PC-9 (cell line): Measurements from ENCODE around the gene DLGAP4. TPM values are rescaled to one million over a fixed set of nuclear protein-coding genes. Genes with fewer than 3 reads are reported as not detected.
A peak's percentile ranks its signal among the peaks of the same experiment; 100 is the strongest.

Source experiments
- BruUV-seq: library from RNA; stranded (reverse); fragments of 400-500 nt; replicated peaks from 2 replicates; lab custom pipeline; 2021; lab: Mats Ljungman, UMichigan
- CTCF ChIA-PET: fragments of 300-600 bp; sonication (Branson Sonifier 250); formaldehyde crosslinking; loops from one replicate; lab custom pipeline; 2022; ENCODE audit warnings: antibody characterized with exemption; lab: Charles Lee
- POLR2A ChIA-PET: fragments of 300-600 bp; sonication (Branson Sonifier 250); formaldehyde crosslinking; loops from one replicate; lab custom pipeline; 2022; ENCODE audit warnings: antibody characterized with exemption; ENCODE audit not compliant: unreplicated experiment; lab: Charles Lee
- DNase-seq, 2 experiments: peaks; one replicate each; pipeline versions ENCODE4 v3.0.0 to v3.0.0-alpha.2; 2015 to 2022; ENCODE audit warnings: mixed read lengths in 1 of 2
- H2AFZ ChIP-seq: fragments of 200-600 bp; sonication (generic); 2 replicates; pipeline ENCODE4 v1.8.1; 2017; ENCODE audit warnings: antibody characterized with exemption
- H3F3A ChIP-seq: fragments of 200-600 bp; sonication (generic); 2 replicates; pipeline ENCODE4 v1.8.1; 2017; ENCODE audit warnings: antibody characterized with exemption, mild to moderate bottlenecking, low read depth; ENCODE audit not compliant: insufficient read depth
- H3K27ac ChIP-seq: fragments of 200-600 bp; sonication (generic); 2 replicates; pipeline ENCODE4 v1.6.1; 2016; ENCODE audit warnings: mixed run types
- H3K27me3 ChIP-seq: fragments of 200-600 bp; sonication (generic); 2 replicates; pipeline ENCODE4 v1.6.1; 2016; ENCODE audit warnings: low read depth, mixed run types; ENCODE audit not compliant: insufficient read depth
- H3K36me3 ChIP-seq: fragments of 200-600 bp; sonication (generic); 2 replicates; pipeline ENCODE4 v1.6.1; 2016; ENCODE audit warnings: low read depth, mixed run types
- H3K4me1 ChIP-seq: fragments of 200-600 bp; sonication (generic); replicated peaks from 2 replicates; pipeline ENCODE4 v1.6.1; 2016; ENCODE audit warnings: mixed run types; ENCODE audit not compliant: insufficient read depth
- H3K4me2 ChIP-seq: fragments of 200-600 bp; sonication (generic); 2 replicates; pipeline ENCODE4 v1.6.1; 2017; ENCODE audit warnings: mixed run types
- H3K4me3 ChIP-seq: fragments of 200-600 bp; sonication (generic); 2 replicates; pipeline ENCODE4 v1.6.1; 2016; ENCODE audit warnings: mixed run types
- H3K79me2 ChIP-seq: fragments of 200-600 bp; sonication (generic); 2 replicates; pipeline ENCODE4 v1.6.1; 2017; ENCODE audit warnings: low read depth, mixed run types
- H3K9me2 ChIP-seq: fragments of 200-600 bp; sonication (generic); 2 replicates; pipeline ENCODE4 v1.8.1; 2017; ENCODE audit warnings: mild to moderate bottlenecking; ENCODE audit not compliant: insufficient read depth
- H3K9me3 ChIP-seq: fragments of 200-600 bp; sonication (generic); 2 replicates; pipeline ENCODE4 v1.8.1; 2016; ENCODE audit warnings: low read depth; ENCODE audit not compliant: insufficient read depth
- H4K20me1 ChIP-seq: fragments of 200-600 bp; sonication (generic); 2 replicates; pipeline ENCODE4 v1.8.1; 2017; ENCODE audit not compliant: insufficient read depth
- EZH2 ChIP-seq: fragments of 200-600 bp; sonication (generic); IDR thresholded peaks from 2 replicates; pipeline ENCODE4 v1.8.0; 2017; ENCODE audit warnings: antibody characterized with exemption, low read depth
- intact Hi-C: fragments of 100-400 bp; cut with micrococcal nuclease; formaldehyde crosslinking; loops from one replicate; pipeline ENCODE4 v1.10.0; 2022; ENCODE audit not compliant: unreplicated experiment
- total RNA-seq: library from RNA; stranded (reverse); gene quantifications from 2 replicates; pipeline ENCODE4 v1.2.3, GENCODE V29; 2021
- TF ChIP-seq, protein P1 (sequence below): fragments of 200-600 bp; sonication (generic); conservative IDR thresholded peaks from 2 replicates; pipeline ENCODE4 v1.6.1; 2017; ENCODE audit warnings: mixed run types, antibody characterized with exemption, mild to moderate bottlenecking, moderate library complexity

The DLGAP4 gene
- total RNA-seq, 1 experiment from 2014 or later, result 62.6 TPM

DNA sequence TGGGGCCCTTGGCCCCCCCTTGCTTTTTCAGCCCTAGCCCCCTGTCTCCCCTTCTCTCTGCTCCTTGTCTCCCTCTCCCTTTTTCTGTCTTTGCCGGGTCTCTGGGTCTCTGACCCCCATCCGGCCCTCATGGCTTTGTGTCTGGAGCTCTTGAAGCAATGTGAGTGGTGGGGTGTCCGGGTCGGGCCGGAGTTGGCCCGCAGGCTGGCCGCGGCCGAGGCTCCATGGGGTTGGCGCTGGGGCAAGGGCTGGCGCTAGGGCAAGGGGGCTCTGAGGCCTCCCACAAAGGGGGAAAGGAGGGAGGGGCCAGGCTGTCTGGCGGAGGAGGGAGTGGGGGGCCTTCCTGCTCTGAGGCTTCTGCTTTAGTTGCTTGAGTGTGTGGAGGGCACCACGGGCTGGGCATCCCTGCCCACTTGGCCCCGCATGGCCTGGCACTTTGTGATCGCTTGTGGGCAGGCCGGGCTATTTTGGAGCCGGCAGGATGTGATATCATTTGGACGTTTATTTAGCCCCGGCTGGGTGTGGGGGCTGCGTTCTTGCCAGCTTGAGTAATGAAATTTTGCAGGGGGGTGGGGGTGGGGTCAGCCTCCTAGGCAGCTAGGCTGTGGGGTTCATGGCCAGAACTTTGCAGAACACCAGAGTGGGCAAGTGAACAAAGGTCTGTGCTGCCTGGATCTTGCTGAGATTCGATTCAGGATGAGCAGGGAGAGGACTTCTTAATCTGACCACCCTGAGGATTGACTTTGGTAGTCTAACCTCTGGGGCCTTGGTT is 156.5 kb downstream of the DLGAP4 start:
- H3K4me1 ChIP-seq, result peaks cover 54% of the 10 kb centered on the region
- intact Hi-C loops, result loop anchor here (5.0 kb wide), 1 partner anchor 145 kb away; the partner anchor contains the start of gene RAB5IF
- H3K4me3 ChIP-seq, result peak overlapping the region; percentile 93
- H3K27ac ChIP-seq, result no peak overlapping the region
- peak overlapping the region; percentile 100 for H3K4me2 ChIP-seq
- H3K79me2 ChIP-seq, result peaks cover 52% of the 10 kb centered on the region
- H3K36me3 ChIP-seq, result no peaks in the 10 kb centered on the region
- TF ChIP-seq EZH2, result no peak
- TF ChIP-seq, protein P1, sequence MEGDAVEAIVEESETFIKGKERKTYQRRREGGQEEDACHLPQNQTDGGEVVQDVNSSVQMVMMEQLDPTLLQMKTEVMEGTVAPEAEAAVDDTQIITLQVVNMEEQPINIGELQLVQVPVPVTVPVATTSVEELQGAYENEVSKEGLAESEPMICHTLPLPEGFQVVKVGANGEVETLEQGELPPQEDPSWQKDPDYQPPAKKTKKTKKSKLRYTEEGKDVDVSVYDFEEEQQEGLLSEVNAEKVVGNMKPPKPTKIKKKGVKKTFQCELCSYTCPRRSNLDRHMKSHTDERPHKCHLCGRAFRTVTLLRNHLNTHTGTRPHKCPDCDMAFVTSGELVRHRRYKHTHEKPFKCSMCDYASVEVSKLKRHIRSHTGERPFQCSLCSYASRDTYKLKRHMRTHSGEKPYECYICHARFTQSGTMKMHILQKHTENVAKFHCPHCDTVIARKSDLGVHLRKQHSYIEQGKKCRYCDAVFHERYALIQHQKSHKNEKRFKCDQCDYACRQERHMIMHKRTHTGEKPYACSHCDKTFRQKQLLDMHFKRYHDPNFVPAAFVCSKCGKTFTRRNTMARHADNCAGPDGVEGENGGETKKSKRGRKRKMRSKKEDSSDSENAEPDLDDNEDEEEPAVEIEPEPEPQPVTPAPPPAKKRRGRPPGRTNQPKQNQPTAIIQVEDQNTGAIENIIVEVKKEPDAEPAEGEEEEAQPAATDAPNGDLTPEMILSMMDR, result no peak
- H3K9me3 ChIP-seq, result no peaks in the 10 kb centered on the region
- H3F3A ChIP-seq, result peaks cover 36% of the 10 kb centered on the region
- ChIA-PET CTCF (interaction anchor here (0.6 kb wide), 2 partner anchors 63 to 190 kb away, joined by 3 to 5 read pairs; no protein-coding TSS in a partner anchor), POLR2A (interaction anchor here (0.6 to 0.7 kb wide), 3 partner anchors 27 to 401 kb away, joined by 4 to 9 read pairs (median 5); a partner anchor contains a TSS)
- peaks cover 38% of the 10 kb centered on the region for H4K20me1 ChIP-seq
- no peaks in the 10 kb centered on the region for H3K27me3 ChIP-seq
- no peaks in the 10 kb centered on the region for H3K9me2 ChIP-seq
- no TSS peak for BruUV-seq
- H2AFZ ChIP-seq, result peak overlapping the region; percentile 79; the same call in 1 of the 2 replicates
- DNase-seq, result no peak

DNA sequence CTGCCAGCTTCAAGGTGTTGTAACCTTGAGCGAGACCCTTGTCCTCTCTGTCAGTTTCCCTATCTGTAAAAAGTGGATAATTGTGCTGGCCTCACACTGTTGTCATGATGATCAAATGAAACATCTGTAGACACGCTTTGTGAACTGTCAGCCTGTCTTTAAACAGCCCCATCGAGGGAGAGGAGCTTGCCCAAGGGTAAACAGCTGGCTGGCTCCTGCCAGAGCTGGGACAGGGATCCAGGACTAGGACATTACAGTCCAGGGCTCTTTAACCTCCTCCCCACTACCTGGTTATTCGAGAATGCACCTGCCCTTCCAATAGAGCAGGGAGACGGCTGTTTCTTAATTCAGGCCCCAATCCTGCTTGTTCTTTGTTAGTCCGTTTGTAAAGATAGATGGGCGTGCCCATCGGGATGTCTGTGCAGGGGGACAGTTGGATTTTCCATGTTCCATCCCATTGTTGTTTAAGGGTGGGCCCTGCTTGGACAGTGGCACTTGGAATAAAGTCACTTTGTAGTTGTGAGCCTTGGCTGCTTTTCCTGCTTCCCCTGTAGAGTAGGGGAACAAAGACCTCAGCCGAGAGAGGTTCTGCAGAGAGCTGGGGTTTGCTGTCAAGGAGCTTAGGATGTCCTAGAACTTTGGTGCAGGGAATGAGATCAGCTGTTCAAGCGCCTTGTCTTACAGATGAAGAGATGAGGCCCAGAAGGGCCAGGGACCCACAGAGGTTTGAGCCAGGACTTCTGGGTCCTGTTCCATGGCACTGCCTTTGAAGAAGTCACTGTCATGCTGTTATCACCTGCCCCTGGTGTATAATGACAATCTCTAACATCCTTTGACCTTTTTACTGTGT is 157.3 kb downstream of the DLGAP4 start:
- intact Hi-C loops, result loop anchor here (5.0 kb wide), 1 partner anchor 144 kb away; the partner anchor contains the start of gene RAB5IF
- Histone ChIP-seq H3K4me1 (peaks cover 58% of the 10 kb centered on the region), H4K20me1 (peaks cover 45% of the 10 kb centered on the region), H3F3A (peaks cover 36% of the 10 kb centered on the region), H3K4me3 (peak overlapping the region; percentile 93), H3K27ac (peak overlapping the region; percentile 92; the same call in 1 of the 2 replicates), H3K9me2 (no peaks in the 10 kb centered on the region), H2AFZ (no peak overlapping the region), H3K9me3 (no peaks in the 10 kb centered on the region), H3K27me3 (no peaks in the 10 kb centered on the region), H3K4me2 (peak overlapping the region; percentile 100), H3K36me3 (no peaks in the 10 kb centered on the region), H3K79me2 (peaks cover 58% of the 10 kb centered on the region)
- TF ChIP-seq EZH2, result no peak
- TF ChIP-seq, protein P1, result no peak
- CTCF ChIA-PET, result interaction anchor here (0.6 kb wide), 1 partner anchor 191 kb away, joined by 3 read pairs; no protein-coding TSS in a partner anchor
- BruUV-seq, result no TSS peak
- no peak for DNase-seq
- POLR2A ChIA-PET, result no interaction called here
